IMR-90 (cell line): ENCODE data around the gene LDLRAD4. TPM values are rescaled to one million over a fixed set of nuclear protein-coding genes. Genes with fewer than 3 reads are reported as not detected.

Experiments used
- ATAC-seq: fragments of 200-7000 bp; cut with Tn5 transposase; 2 replicates; pipeline ENCODE4 v1.9.1; 2020; ENCODE audit warnings: low read depth, mild to moderate bottlenecking, moderate library complexity
- BruUV-seq: library from RNA; stranded (reverse); fragments of 400-500 nt; replicated peaks from 2 replicates; lab custom pipeline; 2021; lab: Mats Ljungman, UMichigan
- CTCF ChIA-PET: fragments of 300-600 bp; formaldehyde crosslinking; extraction: SDS; loops from one replicate; lab custom pipeline; 2021; ENCODE audit warnings: antibody characterized with exemption; lab: Yijun Ruan, JAX
- POLR2A ChIA-PET: fragments of 300-600 bp; sonication (Branson Sonifier 250); formaldehyde crosslinking; loops from one replicate; lab custom pipeline; 2022; ENCODE audit warnings: antibody characterized with exemption; ENCODE audit not compliant: unreplicated experiment; lab: Charles Lee
- DNase-seq: peaks from one replicate; pipeline ENCODE4 v3.0.0; 2013
- H2AFZ ChIP-seq: replicated peaks from 2 replicates; pipeline ENCODE3; 2013; ENCODE audit warnings: low read length, mild to moderate bottlenecking; ENCODE audit not compliant: poor library complexity
- H2AK5ac ChIP-seq: 2 replicates; pipeline ENCODE4 v1.6.1; 2013; ENCODE audit warnings: low read depth, low read length, inconsistent platforms
- H2AK9ac ChIP-seq: replicated peaks from 2 replicates; pipeline ENCODE3; 2013; ENCODE audit warnings: mild to moderate bottlenecking, low read depth, low read length, moderate library complexity; ENCODE audit not compliant: poor library complexity
- H2BK120ac ChIP-seq: 2 replicates; pipeline ENCODE4 v1.6.1; 2013; ENCODE audit warnings: low read depth, low read length, inconsistent platforms
- H2BK15ac ChIP-seq: 3 replicates; pipeline ENCODE4 v1.6.1; 2013; ENCODE audit warnings: low read depth, low read length, inconsistent platforms
- H2BK20ac ChIP-seq: 2 replicates; pipeline ENCODE4 v1.6.1; 2013; ENCODE audit warnings: low read depth, mild to moderate bottlenecking, inconsistent platforms, low read length, moderate library complexity
- H2BK5ac ChIP-seq: 2 replicates; pipeline ENCODE4 v1.6.1; 2013; ENCODE audit warnings: mild to moderate bottlenecking, low read depth, low read length, inconsistent platforms; ENCODE audit not compliant: poor library complexity, severe bottlenecking
- H3K14ac ChIP-seq: replicated peaks from 2 replicates; pipeline ENCODE4 v1.6.1; 2013; ENCODE audit warnings: low read depth, low read length, inconsistent platforms
- H3K18ac ChIP-seq: 2 replicates; pipeline ENCODE4 v1.6.1; 2013; ENCODE audit warnings: low read depth, low read length, control low read depth
- H3K23ac ChIP-seq: 2 replicates; pipeline ENCODE4 v1.6.1; 2013; ENCODE audit warnings: low read depth, low read length, inconsistent platforms
- H3K27ac ChIP-seq: 2 replicates; pipeline ENCODE4 v1.5.1; 2013; ENCODE audit warnings: mild to moderate bottlenecking, control low read depth, low read length; ENCODE audit not compliant: insufficient read depth
- H3K27me3 ChIP-seq: 2 replicates; pipeline ENCODE4 v1.6.1; 2013; ENCODE audit warnings: low read length; ENCODE audit not compliant: control insufficient read depth, insufficient read depth
- H3K36me3 ChIP-seq: 2 replicates; pipeline ENCODE4 v1.6.1; 2013; ENCODE audit warnings: low read length, mixed read lengths; ENCODE audit not compliant: control insufficient read depth, insufficient read depth
- H3K4ac ChIP-seq: 2 replicates; pipeline ENCODE4 v1.6.1; 2013; ENCODE audit warnings: low read depth, low read length, inconsistent platforms
- H3K4me1 ChIP-seq: 2 replicates; pipeline ENCODE4 v1.6.1; 2013; ENCODE audit warnings: low read length, mixed read lengths; ENCODE audit not compliant: control insufficient read depth, insufficient read depth
- H3K4me2 ChIP-seq: 2 replicates; pipeline ENCODE4 v1.6.1; 2013; ENCODE audit warnings: low read depth, mild to moderate bottlenecking, control low read depth, low read length, moderate library complexity
- H3K4me3 ChIP-seq: 2 replicates; pipeline ENCODE4 v1.5.1; 2013; ENCODE audit warnings: low read depth, mild to moderate bottlenecking, control low read depth, low read length, moderate library complexity; ENCODE audit not compliant: insufficient read depth
- H3K56ac ChIP-seq: 2 replicates; pipeline ENCODE4 v1.6.1; 2013; ENCODE audit warnings: low read length, inconsistent platforms; ENCODE audit not compliant: insufficient read depth; ENCODE audit errors: extremely low read depth
- H3K79me1 ChIP-seq, 2 experiments: 2 replicates each; pipeline ENCODE4 v1.6.1; 2013; ENCODE audit warnings: low read length in 2 of 2, inconsistent platforms in 1 of 2, low read depth in 1 of 2
- H3K9ac ChIP-seq: 2 replicates; pipeline ENCODE4 v1.6.1; 2013; ENCODE audit warnings: low read depth, low read length, control low read depth
- H3K9me1 ChIP-seq: 2 replicates; pipeline ENCODE4 v1.6.1; 2013; ENCODE audit warnings: low read length, inconsistent platforms; ENCODE audit not compliant: insufficient read depth
- H3K9me3 ChIP-seq: 2 replicates; pipeline ENCODE4 v1.6.1; 2013; ENCODE audit warnings: low read length; ENCODE audit not compliant: control insufficient read depth, insufficient read depth
- H4K20me1 ChIP-seq: 2 replicates; pipeline ENCODE4 v1.6.1; 2013; ENCODE audit warnings: low read length, inconsistent platforms; ENCODE audit not compliant: insufficient read depth
- H4K5ac ChIP-seq: 2 replicates; pipeline ENCODE4 v1.6.1; 2013; ENCODE audit warnings: mild to moderate bottlenecking, low read depth, low read length, control low read depth
- H4K8ac ChIP-seq, 2 experiments: 2 replicates each; pipeline ENCODE4 v1.6.1; 2013; ENCODE audit warnings: low read depth in 2 of 2, low read length in 2 of 2, control low read depth in 1 of 2, inconsistent platforms in 1 of 2
- H4K91ac ChIP-seq: 2 replicates; pipeline ENCODE4 v1.6.1; 2013; ENCODE audit warnings: low read depth, low read length, inconsistent platforms; ENCODE audit not compliant: insufficient read depth
- CEBPB ChIP-seq: IDR thresholded peaks from 2 replicates; pipeline ENCODE4 v1.6.1; 2012; ENCODE audit warnings: low read depth, low read length, improper control_type of control experiment
- WGBS, 2 experiments: methylation state at CpG; one replicate each; pipeline versions ENCODE4 v1.1.5 to v1.1.7; 2013; ENCODE audit warnings: missing lambda C conversion rate in 2 of 2; ENCODE audit not compliant: insufficient read length in 1 of 2; ENCODE audit errors: extremely low coverage in 2 of 2; 5-methylcytosine and 5-hydroxymethylcytosine counted together
- dilution Hi-C: fragments of 300-500 bp; cut with HindIII; formaldehyde crosslinking; loops from one replicate; pipeline ENCODE4 v1.14.3; 2018; ENCODE audit warnings: low sequenced_read_pairs; ENCODE audit not compliant: unreplicated experiment
- in situ Hi-C: fragments of 300-500 bp; cut with MboI; formaldehyde crosslinking; loops from 3 replicates; pipeline ENCODE4 v1.14.3; 2019; ENCODE audit warnings: low sequenced_read_pairs, inconsistent platforms, mixed read lengths
- intact Hi-C: fragments of 100-400 bp; cut with micrococcal nuclease; formaldehyde crosslinking; loops from 2 replicates; pipeline ENCODE4 v1.10.0; 2022
- polyA plus RNA-seq, 3 experiments: library from polyadenylated mRNA; depleted of rRNA; stranded (reverse); fragments of >200 nt; gene quantifications; 2 replicates each; pipeline ENCODE4 v1.2.3, GENCODE V29; 2012; ENCODE audit warnings: low replicate concordance in 1 of 3
- total RNA-seq: library from RNA; depleted of rRNA; stranded (reverse); fragments of >200 nt; gene quantifications from 2 replicates; pipeline ENCODE4 v1.2.3, GENCODE V29; 2012

LDLRAD4 gene
- total and polyA plus RNA-seq, 2 of the 4 experiments (the other 2 are of a cell fraction): not detected

- H4K5ac ChIP-seq: no peak overlapping the region
- H3K56ac ChIP-seq: no peak overlapping the region
- H3K9ac ChIP-seq: no peak overlapping the region
- no peaks in the 10 kb centered on the region for H3K4me1 ChIP-seq
- H3K4ac ChIP-seq: no peak overlapping the region
- no peaks in the 10 kb centered on the region for H3K9me1 ChIP-seq
- no peaks in the 10 kb centered on the region for H4K20me1 ChIP-seq
- H2BK15ac ChIP-seq: no peak overlapping the region
- no peak overlapping the region for H3K14ac ChIP-seq
- 100% methylated on average over 1 of the region's 10 CpGs; no CpG with 5 or more reads in 1 of the 2 experiments for WGBS, 2 experiments
- no peak for TF ChIP-seq CEBPB
- H4K8ac ChIP-seq: no peak overlapping the region
- H3K4me2 ChIP-seq: no peak overlapping the region
- no peak overlapping the region for H2BK20ac ChIP-seq
- CTCF ChIA-PET: no interaction called here
- intact Hi-C loops (no loop called here), in situ Hi-C loops (no loop called here), dilution Hi-C loops (no loop called here)
- H3K27ac ChIP-seq: no peak overlapping the region
- no peaks in the 10 kb centered on the region for H3K36me3 ChIP-seq
- no peak overlapping the region for H4K91ac ChIP-seq
- no peak overlapping the region for H2BK5ac ChIP-seq
- H3K9me3 ChIP-seq: no peaks in the 10 kb centered on the region
- no peaks in the 10 kb centered on the region for H3K27me3 ChIP-seq
- no peak overlapping the region for H2BK120ac ChIP-seq
- no peak overlapping the region for H3K18ac ChIP-seq
- no TSS peak for BruUV-seq
- no peak for ATAC-seq
- no peak overlapping the region for H2AFZ ChIP-seq
- no peak overlapping the region for H2AK9ac ChIP-seq
- H2AK5ac ChIP-seq: no peak overlapping the region
- POLR2A ChIA-PET: no interaction called here
- DNase-seq: no peak
- H3K23ac ChIP-seq: no peak overlapping the region
- H3K79me1 ChIP-seq: no peaks in the 10 kb centered on the region
- no peak overlapping the region for H3K4me3 ChIP-seq
Measured at GRCh38 chr18:13527256-13527655, 308.7 kb downstream of the LDLRAD4 start.
